Activated gamma-delta T cell treated with Interleukin-2 at 50 U/mL for 16 hours (primary cell): ENCODE results near the gene ZBTB17.
A peak's percentile ranks its signal among the peaks of the same experiment; 100 is the strongest.
"Not testable (repeated sequence)": the region's sequence is repeated elsewhere in the genome, so short reads cannot be mapped to it uniquely, and the experiment has no call there.

ENCODE experiments used
- DNase-seq: peaks from one replicate; pipeline ENCODE4 v3.0.0-alpha.2; 2020

The ZBTB17 gene

GRCh38 chr1:15985611-15986297, 9.9 kb upstream of the ZBTB17 start:
- no peak for DNase-seq

- no peak for DNase-seq
Measured at GRCh38 chr1:15983275-15983674, 7.4 kb upstream of the ZBTB17 start.

GRCh38 chr1:15981679-15982078, 5.8 kb upstream of the ZBTB17 start:
- DNase-seq, result no peak

DNA sequence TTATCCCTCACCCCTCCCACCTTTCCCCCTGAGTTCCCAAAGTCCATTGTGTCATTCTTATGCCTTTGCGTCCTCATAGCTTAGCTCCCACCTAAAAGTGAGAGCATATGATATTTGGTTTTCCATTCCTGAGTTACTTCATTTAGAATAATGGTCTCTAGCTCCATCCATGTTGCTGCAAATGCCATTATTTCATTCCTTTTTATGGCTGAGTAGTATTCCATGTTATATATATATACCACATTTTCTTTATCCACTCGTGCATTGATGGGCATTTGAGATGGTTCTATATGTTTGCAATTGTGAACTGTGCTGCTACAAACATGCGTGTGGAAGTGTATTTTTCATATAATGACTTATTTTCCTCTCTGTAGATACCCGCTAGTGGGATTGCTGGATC, 2.0 kb upstream of the ZBTB17 start:
- not testable (repeated sequence) for DNase-seq

- DNase-seq, result peak; percentile 62
Measured at GRCh38 chr1:15975358-15975804, 520 bp downstream of the ZBTB17 start.

DNA sequence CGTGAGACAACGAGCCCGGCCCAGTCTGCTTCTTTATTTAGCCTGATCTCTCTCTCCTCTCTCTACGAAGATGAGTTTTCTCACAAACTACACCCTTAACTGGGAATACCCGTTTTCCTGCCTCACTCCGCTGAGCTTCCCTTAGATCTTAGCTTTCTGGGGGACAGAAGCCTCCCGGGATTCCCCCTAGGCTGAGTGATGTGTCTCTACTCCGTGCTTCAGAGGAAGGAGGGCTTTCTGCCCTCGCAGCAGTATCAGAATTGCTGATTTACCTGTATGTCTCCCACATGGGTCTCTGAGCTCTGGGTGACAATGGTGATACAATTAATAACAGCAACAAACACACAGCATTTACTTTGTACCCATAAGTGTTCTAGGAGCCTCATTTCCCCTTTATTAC, 1.0 kb downstream of the ZBTB17 start:
- DNase-seq, result no peak

DNA sequence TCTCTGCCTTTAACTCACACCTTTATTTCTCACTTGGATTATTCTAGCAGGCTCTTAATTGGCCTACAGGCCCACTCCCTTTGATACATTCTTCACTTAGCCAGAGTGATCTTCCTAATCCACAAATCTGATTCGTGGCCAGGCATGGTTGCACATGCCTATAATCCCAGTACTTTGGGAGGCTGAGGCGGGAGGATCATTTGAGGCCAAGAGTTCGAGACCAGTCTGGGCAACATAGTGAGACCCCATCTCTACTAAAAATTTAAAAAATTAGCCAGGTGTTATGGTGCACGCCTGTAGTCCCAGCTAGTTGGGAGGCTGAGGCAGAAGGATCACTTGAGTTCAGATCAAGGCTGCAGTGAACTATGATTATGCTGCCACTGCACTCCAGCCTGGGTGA, 2.1 kb downstream of the ZBTB17 start:
- no peak for DNase-seq

DNA sequence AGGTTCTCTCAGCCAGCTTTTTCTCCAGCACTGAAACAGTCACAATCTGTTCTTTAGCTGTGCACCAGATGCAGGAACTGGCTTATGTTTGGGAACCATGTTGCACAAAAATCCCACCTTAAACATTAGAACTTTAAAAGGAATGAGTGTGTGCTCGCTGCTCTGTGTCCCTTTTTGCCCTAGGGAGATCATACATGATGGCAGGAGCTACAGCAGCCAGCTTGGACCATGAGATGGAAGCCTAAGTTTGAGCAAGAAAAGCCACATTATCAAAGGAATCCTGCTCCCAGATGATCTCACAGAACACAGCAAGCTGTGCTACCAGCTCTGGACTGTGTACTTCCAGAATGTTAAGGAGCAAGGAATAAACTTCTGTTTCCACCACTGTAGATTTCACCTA, 3.5 kb downstream of the ZBTB17 start:
- no peak for DNase-seq

DNA sequence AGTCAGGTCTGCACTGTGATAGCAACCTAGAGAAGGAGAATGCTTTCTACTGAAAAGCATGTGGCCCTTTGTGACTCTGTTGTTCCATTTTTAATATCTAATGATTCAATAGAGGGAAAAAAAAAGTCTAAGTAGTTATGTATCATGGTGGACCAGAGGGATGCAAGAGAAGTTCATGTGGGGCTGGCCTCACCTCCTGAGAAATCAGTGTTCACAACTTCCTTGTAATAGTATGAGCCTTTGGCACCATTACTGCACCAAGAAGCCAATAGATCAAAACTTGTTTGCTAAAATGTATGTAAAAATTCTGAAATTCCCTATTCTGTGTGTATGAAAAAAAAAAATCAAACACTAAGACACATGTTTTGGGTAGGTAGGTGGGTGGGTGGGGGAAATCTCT, 5.0 kb downstream of the ZBTB17 start:
- DNase-seq, result no peak

- DNase-seq, result no peak
Measured at GRCh38 chr1:15969321-15969880, 6.5 kb downstream of the ZBTB17 start.

DNA sequence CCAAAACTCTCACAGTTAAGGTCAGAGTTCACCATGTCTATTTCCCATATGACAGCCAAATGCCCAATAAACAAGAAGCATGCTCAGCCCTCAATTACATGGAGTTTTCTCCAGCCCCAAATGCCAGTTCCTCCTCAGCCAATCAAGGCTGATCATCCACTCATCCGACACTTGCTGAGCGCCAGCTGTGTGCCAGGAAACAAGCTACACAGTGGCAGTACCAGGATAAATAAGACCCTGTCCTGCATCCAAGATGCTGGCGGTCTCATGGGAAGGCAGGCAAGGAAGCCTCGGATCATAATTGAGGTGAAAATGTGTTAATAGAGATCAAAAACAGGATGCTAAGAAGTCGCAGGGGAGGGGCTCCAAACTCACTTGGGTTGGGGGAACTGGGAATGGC, 7.7 kb downstream of the ZBTB17 start:
- no peak for DNase-seq

DNA sequence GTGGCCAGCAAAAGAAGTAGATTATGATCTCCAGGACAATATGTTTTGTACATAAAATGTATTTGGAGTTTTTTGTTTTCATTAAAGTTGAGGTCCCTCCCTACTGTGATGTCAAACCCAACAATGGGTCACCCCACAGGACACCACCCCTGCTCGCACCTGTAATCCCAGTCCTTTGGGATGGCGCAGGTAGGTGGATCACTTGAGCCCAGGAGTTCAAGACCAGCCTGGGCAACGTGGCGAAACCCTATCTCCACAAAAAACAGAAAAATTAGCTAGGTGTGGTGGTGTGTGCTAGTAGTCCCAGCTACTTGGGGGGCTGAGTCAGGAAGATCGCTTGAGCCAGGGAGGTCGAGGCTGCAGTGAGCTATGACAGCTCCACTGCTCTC, 9.0 kb downstream of the ZBTB17 start:
- DNase-seq, result no peak

GRCh38 chr1:15966081-15966955, 9.6 kb downstream of the ZBTB17 start:
- peak; percentile 41 for DNase-seq

- no peak for DNase-seq
Measured at GRCh38 chr1:15965228-15965767, 10.6 kb downstream of the ZBTB17 start.

DNA sequence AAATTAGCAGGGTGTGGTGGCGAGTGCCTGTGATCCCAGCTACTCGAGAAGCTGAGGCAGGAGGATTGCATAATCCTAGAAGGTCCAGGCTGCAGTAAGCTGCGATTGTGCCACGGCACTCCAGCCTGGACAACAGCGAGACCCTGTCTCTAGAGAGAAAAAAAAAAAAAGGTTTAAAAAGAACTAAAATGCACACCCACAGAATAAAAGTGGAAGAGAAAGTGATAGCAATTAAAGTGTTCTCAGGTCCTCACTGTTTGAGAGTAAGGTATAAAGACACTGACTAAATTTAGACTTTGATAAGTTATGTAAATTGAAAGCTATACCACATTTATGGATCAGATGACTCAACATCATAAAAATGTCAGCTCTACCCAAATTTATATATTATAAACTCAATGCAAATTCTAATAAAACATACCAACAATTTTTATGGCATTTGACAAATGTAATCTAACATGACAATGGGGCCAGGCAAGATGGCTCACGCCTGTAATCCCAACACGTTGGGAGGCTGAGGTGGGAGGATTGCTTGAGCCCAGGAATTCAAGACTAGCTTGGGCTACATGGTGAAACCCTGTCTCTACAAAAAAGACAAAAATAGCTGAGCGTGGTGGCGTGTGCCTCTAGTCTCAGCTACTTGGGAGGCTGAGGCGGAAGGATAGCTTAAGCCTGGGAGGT, 11.8 kb downstream of the ZBTB17 start:
- no peak for DNase-seq

GRCh38 chr1:15963363-15963967, 12.4 kb downstream of the ZBTB17 start:
- no peak for DNase-seq

- DNase-seq, result no peak
Measured at GRCh38 chr1:15962671-15963362, 13.1 kb downstream of the ZBTB17 start.

GRCh38 chr1:15962176-15962575, 13.7 kb downstream of the ZBTB17 start:
- no peak for DNase-seq

DNA sequence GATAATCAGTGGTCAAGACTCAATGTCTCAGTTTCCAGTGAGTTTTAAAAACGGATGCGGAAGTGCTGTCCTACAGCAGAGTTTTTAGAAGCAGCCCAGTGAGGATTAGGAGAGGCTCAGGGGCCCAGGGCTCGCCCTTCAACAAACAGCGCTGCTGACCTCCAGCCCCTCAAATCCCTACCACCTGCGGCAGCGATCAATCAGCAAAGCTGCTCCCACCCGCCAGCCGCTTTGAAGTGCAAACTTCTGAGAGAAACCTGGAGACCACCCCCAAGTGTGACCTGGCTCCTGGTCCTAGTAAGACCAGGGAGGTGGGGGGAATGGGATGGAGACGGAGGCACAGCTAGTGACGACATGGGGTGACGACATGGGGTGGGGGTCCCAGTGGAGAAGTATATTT, 14.4 kb downstream of the ZBTB17 start:
- DNase-seq, result no peak

- no peak for DNase-seq
Measured at GRCh38 chr1:15960808-15961207, 15.1 kb downstream of the ZBTB17 start.

DNA sequence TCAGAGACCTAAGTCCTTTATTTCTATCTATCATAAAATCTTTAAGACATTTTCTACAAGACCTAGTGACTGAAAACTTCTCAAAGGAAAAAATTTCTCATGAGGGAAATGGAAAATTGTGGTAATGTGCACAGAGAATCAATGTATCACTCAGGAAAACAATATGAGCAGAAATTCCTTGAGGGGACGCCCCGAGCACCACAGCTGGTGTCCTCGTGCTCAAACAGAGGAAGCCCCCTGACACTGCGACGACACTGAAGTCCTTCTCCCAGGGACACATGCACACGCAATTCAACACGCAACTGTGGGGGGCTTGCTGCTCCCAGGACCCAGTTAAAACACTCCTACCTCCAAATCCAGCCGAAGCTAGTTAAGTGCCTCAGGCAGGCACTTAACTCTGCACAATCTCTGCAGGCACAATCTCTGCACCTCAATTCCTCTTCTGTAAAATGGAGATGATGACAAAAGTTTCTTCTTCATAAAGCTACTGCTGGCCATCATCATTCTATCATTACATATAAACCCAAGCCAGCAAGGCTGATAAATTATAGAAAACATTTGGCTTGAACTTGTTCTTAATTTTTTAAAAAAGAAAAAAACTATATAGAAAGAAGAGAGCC, 16.0 kb downstream of the ZBTB17 start:
- DNase-seq, result no peak

GRCh38 chr1:15959424-15959823, 16.5 kb downstream of the ZBTB17 start:
- no peak for DNase-seq
